Activated T-cell treated with anti-CD3 and anti-CD28 coated beads for 48 hours (primary cell): ENCODE data around the gene SLC66A2.
"Not testable (repeated sequence)": the region's sequence is repeated elsewhere in the genome, so short reads cannot be mapped to it uniquely, and the experiment has no call there.

Source experiments
- DNase-seq: peaks from one replicate; pipeline ENCODE4 v3.0.0-alpha.2; 2020; ENCODE audit warnings: low read depth

Gene SLC66A2

DNA sequence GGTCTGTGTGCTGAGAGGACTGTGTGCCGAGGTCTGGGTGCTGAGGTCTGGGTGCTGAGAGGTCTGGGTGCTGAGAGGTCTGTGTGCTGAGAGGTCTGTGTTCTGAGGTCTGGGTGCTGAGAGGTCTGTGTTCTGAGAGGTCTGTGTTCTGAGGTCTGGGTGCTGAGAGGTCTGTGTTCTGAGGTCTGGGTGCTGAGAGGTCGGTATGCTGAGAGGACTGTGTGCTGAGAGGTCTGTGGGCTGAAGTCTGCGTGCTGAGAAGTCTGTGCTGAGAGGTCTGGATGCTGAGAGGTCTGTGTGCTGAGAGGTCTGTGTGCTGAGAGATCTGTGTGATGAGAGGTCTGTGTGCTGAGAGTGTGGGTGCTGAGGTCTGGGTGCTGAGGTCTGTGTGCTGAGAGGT is 85.5 kb downstream of the SLC66A2 start:
- DNase-seq: not testable (repeated sequence)

DNA sequence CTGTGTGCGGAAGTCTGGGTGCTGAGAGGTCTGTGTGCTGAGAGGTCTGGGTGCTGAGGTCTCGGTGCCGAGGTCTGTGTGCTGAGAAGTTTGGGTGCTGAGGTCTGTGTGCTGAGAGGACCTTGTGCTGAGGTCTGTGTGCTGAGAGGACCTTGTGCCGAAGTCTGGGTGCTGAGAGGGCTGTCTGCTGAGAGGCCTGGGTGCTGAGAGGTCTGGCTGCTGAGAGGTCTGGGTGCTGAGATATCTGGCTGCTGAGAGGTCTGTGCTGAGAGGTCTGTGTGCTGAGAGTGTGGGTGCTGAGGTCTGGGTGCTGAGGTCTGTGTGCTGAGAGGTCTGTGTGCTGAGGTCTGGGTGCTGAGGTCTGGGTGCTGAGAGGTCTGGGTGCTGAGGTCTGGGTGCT is 86.5 kb downstream of the SLC66A2 start:
- not testable (repeated sequence) for DNase-seq

GRCh38 chr18:79864006-79864725 is 87.3 kb downstream of the SLC66A2 start:
- DNase-seq: no peak

DNA sequence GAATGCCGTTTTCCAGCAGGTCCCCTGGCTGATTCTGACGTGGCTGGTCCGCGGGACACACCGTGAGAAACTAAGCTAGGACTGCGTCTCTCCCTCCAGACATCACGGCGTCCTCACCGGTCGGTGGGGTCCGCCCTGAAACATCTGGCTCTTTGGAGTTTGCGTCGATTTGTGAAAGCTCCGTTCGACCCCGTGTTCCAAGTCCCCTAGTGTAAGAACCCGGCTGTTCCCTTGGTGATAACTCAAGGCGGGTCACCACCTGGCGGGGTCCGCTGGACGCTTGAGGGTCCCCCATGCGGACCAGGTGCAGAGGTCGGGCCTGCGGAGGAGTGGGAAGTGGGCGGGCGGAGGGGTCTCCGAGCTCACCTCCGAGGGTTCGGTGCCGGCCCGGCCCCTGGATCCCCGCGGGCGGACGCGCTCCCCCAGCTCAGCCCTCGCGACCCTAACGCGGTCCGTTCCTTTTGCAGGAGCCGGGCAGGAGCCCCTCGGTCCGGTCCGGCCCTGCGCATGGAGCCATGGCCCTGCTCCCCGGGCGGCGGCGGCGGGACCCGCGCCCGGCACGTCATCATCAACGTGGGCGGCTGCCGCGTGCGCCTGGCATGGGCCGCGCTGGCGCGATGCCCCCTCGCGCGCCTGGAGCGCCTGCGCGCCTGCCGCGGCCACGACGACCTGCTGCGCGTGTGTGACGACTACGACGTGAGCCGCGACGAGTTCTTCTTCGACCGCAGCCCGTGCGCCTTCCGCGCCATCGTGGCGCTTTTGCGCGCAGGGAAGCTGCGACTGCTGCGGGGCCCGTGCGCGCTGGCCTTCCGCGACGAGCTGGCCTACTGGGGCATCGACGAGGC is 88.1 kb downstream of the SLC66A2 start:
- DNase-seq: no peak

DNA sequence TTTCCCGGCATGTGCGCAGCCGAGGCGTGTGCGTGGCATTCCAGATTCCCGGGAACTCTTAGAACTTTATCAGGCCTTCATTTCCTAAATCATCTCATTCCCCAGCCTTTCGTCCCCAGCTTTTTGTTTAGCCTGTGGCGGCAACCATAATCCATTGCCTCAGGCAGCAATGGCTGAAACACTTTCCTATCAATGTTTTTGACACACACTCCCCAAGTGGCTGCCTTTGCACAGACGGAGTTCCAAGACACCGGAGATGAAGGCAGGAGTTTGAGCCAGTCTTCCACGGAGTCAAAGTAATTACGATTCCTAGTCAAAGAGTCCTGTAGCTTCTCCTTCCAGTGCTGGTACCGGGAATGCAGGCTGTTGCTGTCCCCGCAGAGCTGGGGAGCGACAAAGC is 88.9 kb downstream of the SLC66A2 start:
- no peak for DNase-seq

DNA sequence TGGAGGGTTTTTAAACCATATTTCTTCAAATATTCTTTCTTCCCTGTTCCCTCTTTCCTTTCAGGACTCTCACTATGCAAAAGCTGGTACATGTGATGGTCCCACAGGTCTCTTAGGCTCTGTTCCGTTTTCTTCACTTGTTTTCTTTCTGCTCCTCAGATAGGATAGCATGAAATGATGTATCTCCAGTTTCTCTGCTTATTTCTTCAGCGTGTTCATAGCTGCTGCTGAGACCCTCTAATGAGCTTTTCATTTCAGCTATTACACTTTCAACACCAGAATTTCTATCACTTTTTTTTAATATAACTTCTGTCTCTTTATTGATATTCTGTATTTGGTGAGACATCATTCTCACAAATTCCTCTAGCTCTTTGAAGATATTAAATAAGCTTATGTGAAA is 89.8 kb downstream of the SLC66A2 start:
- no peak for DNase-seq

GRCh38 chr18:79859314-79859713 is 92.1 kb downstream of the SLC66A2 start:
- no peak for DNase-seq

GRCh38 chr18:79857082-79857671 is 94.3 kb downstream of the SLC66A2 start:
- DNase-seq: no peak

DNA sequence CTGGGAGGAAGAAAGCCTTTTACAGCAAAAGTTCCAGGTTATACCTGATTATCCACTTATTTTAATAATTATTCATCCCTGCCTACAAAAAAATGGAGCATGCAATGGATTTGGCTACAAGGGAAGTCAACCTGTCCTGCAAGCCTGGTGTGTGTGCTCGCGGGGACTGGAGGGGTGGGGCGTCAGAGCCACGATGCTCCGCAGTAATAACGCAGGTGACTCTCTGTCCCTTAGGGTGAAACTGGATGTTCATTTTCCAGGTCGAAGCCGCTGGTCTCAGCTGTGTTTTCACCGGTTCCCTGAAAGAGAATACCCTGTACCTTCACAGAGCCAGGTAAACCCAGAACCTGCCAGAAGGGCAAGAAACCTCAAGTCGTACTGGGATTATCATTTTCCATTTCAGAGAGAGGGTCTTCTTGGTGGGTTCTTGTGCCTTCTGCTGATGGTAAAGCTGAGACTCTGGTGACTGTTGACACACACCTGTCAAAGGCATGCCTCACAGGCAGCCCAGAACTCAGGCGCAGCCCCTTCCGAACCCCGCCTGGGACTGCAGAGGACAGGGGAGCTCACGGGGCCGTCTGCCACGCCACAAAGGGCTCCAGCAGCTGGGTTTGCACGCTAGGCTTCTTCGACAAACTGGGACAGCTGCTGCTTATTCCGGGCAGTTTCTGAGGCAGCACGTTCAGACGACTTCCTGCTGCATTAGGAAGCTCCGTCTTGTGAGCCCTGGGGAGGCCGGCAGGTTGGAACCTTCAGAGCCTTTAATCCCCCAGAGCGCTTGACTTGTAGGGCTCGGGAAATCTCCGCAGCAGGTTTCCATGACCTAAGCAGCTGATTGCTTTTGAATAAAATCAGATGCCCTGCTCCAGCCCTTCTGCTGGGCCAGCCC is 95.1 kb downstream of the SLC66A2 start:
- no peak for DNase-seq

GRCh38 chr18:79855147-79855933 is 96.1 kb downstream of the SLC66A2 start:
- no peak for DNase-seq

DNA sequence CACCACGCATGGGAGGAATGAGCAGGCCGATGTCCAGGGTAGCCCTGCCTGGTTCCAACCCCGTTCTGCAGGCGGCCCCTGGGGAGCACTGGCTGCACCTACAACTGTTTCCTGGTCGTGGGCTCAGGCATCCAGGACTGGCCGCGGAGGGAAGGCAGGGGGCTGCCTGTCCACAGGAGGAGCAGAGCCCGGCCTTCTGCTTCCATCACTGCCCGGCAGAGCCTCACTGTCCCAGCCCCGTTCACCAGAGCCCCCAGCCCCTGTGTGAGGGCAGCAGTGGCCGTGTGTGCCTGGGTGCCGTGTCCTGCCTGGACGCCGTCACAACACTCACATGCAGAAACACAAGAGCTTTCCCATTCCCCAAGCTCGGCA is 97.5 kb downstream of the SLC66A2 start:
- no peak for DNase-seq

DNA sequence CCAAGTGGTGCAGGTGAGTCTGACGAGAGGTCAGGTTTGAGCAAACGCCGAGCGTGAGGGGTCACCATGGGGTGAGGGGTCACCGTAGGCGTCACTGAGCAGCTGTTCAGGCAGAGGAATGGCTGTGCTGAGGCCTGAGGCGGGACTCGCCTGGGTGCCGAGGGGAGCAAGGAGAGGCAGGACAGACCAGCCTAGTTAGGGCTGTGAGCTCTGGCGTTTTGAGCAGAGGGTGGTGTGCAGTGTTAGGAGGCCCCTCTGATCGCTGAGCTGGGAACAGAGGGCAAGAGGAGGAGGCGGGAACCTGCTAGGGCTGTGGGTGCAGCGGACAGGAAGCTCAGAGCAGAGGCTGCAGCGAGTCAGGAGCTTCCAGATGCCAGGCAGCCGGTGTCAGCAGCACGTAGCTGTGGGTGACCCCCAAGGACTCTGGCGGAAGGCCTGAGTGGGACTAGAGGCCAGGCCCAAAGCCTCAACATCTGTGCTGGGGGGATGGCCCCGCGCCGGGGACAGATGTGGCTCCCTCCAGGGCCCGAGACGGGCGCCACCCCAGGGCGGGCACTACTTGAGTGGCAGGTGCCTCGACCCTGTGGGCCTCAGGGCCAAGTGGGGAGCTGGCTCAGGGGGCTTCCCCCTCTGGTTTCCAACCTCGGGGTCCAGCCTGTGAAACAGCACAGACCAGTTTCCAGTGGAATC is 98.0 kb downstream of the SLC66A2 start:
- DNase-seq: no peak

DNA sequence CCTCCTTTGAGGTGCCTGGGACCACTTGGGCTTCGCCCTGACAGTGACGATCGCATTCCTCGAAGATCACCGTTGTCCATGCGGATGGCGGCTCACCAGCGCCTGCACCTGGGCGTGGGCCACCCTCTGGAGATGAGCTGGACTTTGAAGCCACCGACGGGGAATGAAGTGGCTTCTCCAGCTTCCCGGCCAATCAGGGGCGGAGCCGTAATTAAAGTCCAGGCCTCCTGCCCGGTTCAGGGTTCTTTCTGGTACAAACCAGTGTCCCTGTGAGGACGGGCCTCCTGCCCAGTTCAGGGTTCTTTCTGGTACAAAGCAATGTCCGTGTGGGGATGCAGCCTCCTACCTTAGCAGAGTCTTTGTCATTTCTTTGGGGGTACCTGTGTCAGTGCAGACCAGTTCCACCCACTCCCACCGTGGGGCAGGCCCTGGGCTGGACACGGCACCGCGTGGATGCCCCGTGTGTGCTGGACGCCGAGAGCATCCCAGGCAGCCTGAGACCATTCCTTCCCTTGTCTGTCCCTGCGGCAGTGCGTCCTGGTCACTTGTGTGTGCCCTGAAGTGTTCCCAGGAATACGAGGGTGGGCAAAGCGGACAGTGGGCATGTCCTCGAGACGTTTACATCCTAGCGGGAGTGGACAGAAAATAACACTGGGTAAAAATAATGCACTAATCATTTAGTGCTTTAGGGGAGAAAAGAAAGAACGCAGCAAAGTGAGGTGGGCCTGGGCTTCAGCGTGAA is 98.7 kb downstream of the SLC66A2 start:
- no peak for DNase-seq
